GM18517 (cell line): ENCODE data around the gene CCT4.
"Not testable (repeated sequence)": the region's sequence is repeated elsewhere in the genome, so short reads cannot be mapped to it uniquely, and the experiment has no call there.

ENCODE experiments used
- ATAC-seq: cut with Tn5 transposase; IDR thresholded peaks from one replicate; pipeline ENCODE4 v1.9.1; 2021; ENCODE audit warnings: mild to moderate bottlenecking, moderate library complexity; ENCODE audit not compliant: unreplicated experiment

The CCT4 gene

GRCh38 chr2:61879351-61879750 lies 9.1 kb downstream of the CCT4 start:
- ATAC-seq = not testable (repeated sequence)

GRCh38 chr2:61878761-61879160 lies 9.7 kb downstream of the CCT4 start:
- no peak for ATAC-seq

DNA sequence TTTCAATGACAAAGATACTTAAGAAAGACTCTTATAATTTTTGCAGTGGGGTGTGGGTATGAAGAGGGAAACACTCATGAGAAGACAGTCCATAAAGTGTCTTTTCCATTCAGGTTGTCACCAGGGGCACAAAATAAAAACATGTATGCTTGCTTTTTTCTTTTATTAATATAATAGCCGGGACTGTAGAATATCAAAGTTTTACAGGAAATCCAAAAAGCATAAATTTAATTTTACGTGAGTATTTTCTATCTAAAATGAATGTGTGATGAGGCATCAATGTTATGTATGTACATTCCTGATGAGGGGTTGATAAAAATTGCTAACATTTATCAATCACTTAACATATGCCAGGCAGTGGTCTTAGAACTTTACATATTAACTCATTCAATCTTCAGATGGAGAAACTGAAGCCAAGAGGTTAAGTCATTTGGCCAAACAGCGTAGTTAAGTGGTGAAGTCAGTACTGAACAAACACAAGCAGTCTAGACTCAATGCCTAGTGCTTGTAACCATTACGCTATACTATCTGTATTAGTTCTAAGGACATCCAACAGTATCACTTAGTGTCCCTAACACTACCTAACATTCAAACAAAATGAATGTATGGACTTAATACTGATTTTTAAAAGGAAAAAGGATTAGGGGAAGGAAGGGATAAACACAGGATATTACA lies 10.7 kb downstream of the CCT4 start:
- no peak for ATAC-seq

- no peak for ATAC-seq
These were observed 12.1 kb downstream of the CCT4 start for GRCh38 chr2:61876400-61876799.

DNA sequence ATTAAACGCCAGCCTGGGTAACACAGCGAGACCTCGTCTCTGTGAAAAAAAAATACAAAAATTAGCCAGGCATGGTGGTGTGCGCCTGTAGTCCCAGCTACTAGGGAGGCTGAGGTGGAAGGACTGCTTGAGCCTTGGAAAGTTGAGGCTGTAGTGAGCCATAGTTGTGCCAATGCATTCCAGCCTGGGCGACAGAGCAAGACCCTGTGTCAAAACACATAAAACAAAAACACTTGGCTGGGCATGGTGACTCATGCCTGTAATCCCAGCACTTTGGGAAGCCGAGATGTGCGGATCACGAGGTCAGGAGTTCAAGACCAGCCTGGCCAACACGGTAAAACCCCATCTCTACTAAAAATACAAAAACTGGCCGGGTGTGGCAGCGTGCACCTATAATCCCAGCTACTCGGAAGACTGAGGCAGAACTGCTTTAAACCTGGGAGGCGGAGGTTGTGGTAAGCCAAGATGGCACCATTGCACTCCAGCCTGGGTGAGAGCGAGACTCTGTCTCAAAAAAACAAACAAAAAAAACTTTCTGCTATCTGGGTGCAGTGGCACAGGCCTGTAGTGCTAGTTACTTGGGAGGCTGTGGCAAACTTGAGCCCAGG lies 21.9 kb downstream of the CCT4 start:
- not testable (repeated sequence) for ATAC-seq

DNA sequence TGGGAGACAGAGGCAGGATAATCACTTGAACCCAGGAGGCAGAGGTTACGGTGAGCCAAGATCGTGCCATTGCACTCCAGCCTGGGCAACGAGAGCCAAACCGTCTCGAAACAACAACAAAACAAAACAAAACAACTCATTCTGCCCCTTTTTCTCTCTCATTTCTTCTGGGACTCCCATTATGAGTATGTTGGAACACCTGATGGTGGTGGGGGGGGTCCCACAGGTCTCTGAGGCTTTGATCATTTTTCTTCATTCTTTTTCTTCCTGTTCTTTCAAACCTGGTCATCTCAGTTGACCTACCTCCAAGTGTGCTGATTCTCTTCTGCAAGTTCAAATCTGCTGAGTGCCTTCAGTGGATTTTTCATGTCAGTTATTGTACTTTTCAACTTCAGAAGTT lies 26.4 kb downstream of the CCT4 start:
- ATAC-seq = no peak

DNA sequence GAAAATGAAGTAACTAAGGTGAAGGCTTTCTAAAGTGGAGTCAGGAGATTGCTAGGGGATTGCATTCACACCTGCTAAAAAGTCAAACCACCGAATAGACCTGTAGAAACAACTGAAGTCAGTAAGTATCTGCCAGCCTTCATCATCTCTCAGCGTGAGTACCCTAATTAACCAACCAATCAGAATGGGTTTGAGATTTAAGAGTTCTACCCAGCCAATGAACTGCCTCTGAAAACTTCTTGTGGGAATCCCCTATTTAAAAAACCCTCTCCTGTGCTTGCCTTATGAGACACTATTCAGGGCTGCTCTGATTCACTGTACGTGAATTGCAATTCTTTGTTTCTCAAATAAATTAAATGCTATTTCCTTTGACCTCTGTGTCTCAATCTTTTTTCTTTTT lies 31.2 kb downstream of the CCT4 start:
- no peak for ATAC-seq

DNA sequence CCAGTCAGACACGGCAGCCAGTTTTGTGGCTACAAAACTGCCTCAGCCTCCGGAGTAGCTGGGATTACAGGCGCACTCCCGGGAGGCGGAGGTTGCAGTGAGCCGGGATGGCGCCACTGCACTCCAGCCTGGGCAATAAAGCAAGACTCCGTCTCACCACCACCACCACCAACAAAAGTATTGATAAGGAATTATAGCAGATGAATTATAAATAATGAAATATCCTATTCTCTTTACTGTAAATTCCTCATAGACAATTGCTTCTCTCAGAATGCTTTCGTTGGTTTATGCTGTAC lies 33.2 kb downstream of the CCT4 start:
- no peak for ATAC-seq

GRCh38 chr2:61854564-61855317 lies 33.7 kb downstream of the CCT4 start:
- peak; percentile 92 for ATAC-seq

DNA sequence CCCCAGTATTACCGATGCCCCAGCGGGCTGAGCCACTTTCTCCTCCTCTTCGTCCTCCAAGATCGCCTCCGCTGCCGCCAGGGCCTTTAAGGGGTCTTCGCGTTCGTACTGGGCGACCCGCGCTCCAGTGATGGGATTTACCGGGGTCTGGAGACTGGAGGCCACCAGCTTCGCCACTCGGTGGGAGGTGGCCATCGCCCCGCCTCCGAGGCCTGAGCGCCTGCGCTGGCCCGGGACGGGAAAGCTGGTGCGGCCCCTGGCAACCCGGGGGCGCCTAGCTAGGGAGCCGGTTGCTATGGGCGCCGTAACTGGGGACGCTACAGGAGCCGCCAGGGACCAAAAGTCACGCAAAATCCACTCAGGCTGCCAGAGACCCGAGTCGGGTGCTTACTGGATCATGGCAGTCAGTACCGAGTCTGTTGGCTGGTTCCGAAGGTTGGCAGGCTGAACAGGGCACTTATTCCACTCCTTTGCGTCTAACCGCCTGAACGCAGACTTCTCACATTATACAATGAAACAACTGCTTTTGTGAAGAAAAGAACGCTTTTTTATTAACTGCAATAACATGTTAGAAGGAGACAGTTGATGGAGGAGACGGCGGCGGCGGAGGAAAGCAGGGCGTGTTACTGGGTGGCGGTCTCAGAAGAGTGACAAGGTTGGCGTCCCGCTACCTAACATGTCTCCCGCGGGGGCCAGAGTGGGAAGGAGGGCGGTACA lies 34.5 kb downstream of the CCT4 start, which contains the start of gene FAM161A:
Gene FAM161A (minus strand): TSS at position 214 of the 717 bp plus-strand sequence. CDS start 19 bp downstream, at position 195.
- peak; percentile 67 for ATAC-seq

GRCh38 chr2:61853086-61853846 lies 35.2 kb downstream of the CCT4 start:
- peak; percentile 56 for ATAC-seq

DNA sequence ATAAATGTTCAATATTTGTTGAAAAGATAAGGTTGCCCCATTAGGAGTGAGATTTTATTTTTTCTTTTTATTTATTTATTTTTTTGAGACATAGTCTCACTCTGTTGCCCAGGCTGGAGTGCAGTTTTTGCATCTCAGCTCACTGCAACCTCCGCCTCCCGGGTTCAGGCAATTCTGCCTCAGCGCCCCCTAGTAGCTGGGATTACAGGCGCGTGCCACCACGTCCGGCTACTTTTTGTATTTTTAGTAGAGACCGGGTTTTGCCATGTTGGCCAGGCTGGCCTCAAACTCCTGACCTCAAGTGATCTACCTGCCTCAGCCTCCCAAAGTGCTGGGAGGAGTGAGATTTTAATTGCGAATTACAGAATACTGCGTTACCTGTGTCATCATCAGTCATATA lies 37.2 kb downstream of the CCT4 start:
- ATAC-seq = not testable (repeated sequence)

DNA sequence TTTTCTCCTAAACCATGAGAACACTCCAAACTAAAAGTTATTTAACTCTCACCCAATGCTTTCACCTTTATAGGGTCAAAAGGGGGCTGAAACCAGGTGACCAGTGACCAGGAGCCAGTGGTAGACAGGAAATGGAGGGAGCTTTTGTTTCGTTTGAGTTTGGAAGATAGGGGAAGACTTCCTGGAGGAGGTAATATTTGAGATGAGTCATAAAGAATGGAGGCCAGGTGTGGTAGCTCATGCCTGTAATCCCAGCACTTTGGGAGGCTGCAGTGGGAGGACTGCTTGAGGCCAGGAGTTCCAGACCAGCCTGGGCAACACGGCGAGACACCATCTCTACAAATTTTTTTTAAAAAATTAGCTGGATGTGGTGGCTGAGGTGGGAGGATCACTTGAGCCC lies 43.1 kb downstream of the CCT4 start:
- no peak for ATAC-seq

- no peak for ATAC-seq
These were observed 47.2 kb downstream of the CCT4 start for GRCh38 chr2:61841286-61841685.

DNA sequence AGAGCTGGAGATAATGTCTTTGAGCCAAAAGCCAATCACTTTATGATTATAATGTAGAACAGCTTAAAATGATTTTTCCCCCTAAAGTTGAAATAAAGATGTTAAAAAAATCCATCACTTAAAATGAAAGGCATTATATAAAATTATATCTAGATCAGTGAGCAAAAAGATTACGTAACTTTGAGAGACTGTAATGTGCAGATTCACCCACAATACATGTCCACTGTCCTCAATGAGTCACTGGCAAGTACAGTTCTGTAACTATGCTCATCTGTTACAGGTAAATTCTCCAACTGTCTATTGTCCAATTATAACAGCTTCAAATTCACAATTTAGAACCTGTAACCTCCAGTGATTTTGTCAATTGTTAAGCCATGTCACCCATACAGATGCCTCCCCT lies 53.6 kb downstream of the CCT4 start:
- ATAC-seq = no peak

GRCh38 chr2:61833971-61834370 lies 54.5 kb downstream of the CCT4 start:
- no peak for ATAC-seq

GRCh38 chr2:61832183-61832841 lies 56.1 kb downstream of the CCT4 start:
- ATAC-seq = no peak

DNA sequence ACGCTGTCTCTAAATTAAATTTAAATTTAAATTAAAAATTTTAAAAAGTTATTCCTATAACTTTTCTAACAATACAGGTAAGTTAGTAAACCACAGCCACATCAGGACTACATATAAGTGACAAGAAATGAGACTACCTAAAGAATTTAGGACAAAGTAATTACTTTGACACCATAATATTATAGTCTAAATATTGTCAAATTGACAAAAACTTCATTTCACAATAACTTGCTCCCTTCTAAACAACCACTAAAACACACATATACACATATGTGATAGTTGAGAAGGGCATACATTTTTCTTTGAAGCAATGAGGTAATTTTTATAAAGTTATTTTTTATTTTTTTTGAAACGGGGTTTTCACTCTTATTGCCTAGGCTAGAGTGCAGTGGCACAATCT lies 66.2 kb downstream of the CCT4 start:
- no peak for ATAC-seq
